Right renal cortex interstitium (tissue), 3 donors: Measurements from ENCODE around the gene FAM240A. TPM values are rescaled to one million over a fixed set of nuclear protein-coding genes. Genes with fewer than 3 reads are reported as not detected.
A peak's percentile ranks its signal among the peaks of the same experiment; 100 is the strongest.

Source experiments
- DNase-seq, 3 donors: peaks; one replicate each; pipeline ENCODE4 v3.0.0-alpha.2; 2013; ENCODE audit warnings: low read depth in 3 of 3, low spot score in 2 of 3
- polyA plus RNA-seq, 3 donors: library from polyadenylated mRNA; unstranded; fragments of 120-200 nt; gene quantifications; one replicate each; pipeline ENCODE4 v1.2.1, GENCODE V29; 2013; ENCODE audit not compliant: insufficient read length in 3 of 3

The FAM240A gene
- polyA plus RNA-seq, 3 donors = 0.08 to 0.16 (median 0.14) TPM

GRCh38 chr3:46619845-46620778, 7.8 kb downstream of the FAM240A start:
- DNase-seq = no peak

- DNase-seq = no peak
Observed at GRCh38 chr3:46624533-46624932, 12.2 kb downstream of the FAM240A start.

- no peak for DNase-seq
Observed at GRCh38 chr3:46624975-46625490, 12.7 kb downstream of the FAM240A start.

GRCh38 chr3:46626039-46626438, 13.7 kb downstream of the FAM240A start:
- no peak for DNase-seq

GRCh38 chr3:46627078-46627477, 14.8 kb downstream of the FAM240A start:
- DNase-seq = no peak

- no peak for DNase-seq
Observed at GRCh38 chr3:46628901-46629369, 16.6 kb downstream of the FAM240A start.

GRCh38 chr3:46629551-46630517, 17.5 kb downstream of the FAM240A start:
- DNase-seq = peak; percentile 67 to 75 (median 74)

GRCh38 chr3:46632792-46633191, 20.5 kb downstream of the FAM240A start:
- no peak for DNase-seq

- DNase-seq = no peak
Observed at GRCh38 chr3:46634856-46635255, 22.5 kb downstream of the FAM240A start.

GRCh38 chr3:46639221-46639620, 26.9 kb downstream of the FAM240A start:
- no peak for DNase-seq

- DNase-seq = no peak
Observed at GRCh38 chr3:46640927-46641326, 28.6 kb downstream of the FAM240A start.

GRCh38 chr3:46642971-46643370, 30.6 kb downstream of the FAM240A start:
- DNase-seq = no peak

- DNase-seq = no peak
Observed at GRCh38 chr3:46643701-46644100, 31.4 kb downstream of the FAM240A start.

GRCh38 chr3:46646700-46647099, 34.4 kb downstream of the FAM240A start:
- DNase-seq = no peak

- DNase-seq = no peak
Observed at GRCh38 chr3:46648096-46648495, 35.8 kb downstream of the FAM240A start.

GRCh38 chr3:46649436-46649835, 37.1 kb downstream of the FAM240A start:
- no peak for DNase-seq

- no peak for DNase-seq
Observed at GRCh38 chr3:46651084-46651483, 38.8 kb downstream of the FAM240A start.

- DNase-seq = no peak
Observed at GRCh38 chr3:46655271-46655670, 42.9 kb downstream of the FAM240A start.

GRCh38 chr3:46656778-46657556, 44.6 kb downstream of the FAM240A start:
- DNase-seq = no peak

- no peak for DNase-seq
Observed at GRCh38 chr3:46659285-46659684, 47.0 kb downstream of the FAM240A start.
